ENCODE results near the gene PCDH17.

PCDH17 gene

DNA sequence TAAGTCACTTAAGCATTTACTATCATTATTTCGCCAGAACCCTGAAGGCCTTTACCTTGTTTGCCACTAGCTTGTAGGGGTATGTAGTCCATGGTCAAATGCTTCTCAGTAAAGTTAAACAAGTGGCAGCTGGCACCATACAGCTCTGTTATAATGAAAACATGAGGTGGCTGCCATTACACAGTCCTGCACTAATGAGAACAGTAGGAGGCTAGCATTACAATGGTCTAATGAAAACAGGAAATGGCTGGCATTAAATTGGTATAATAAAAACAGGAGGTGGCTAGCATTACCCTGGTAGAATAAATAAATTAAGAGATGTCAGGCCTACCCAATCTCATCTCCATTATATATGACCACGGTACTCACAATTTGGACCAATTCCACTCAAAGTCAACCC, 107.5 kb downstream of the PCDH17 start:
- POLR2A ChIA-PET (ENCODE audit: low non-redundant PET) = no interaction called here
- no peak overlapping the region for H3K27ac ChIP-seq
- TF ChIP-seq, protein P1, sequence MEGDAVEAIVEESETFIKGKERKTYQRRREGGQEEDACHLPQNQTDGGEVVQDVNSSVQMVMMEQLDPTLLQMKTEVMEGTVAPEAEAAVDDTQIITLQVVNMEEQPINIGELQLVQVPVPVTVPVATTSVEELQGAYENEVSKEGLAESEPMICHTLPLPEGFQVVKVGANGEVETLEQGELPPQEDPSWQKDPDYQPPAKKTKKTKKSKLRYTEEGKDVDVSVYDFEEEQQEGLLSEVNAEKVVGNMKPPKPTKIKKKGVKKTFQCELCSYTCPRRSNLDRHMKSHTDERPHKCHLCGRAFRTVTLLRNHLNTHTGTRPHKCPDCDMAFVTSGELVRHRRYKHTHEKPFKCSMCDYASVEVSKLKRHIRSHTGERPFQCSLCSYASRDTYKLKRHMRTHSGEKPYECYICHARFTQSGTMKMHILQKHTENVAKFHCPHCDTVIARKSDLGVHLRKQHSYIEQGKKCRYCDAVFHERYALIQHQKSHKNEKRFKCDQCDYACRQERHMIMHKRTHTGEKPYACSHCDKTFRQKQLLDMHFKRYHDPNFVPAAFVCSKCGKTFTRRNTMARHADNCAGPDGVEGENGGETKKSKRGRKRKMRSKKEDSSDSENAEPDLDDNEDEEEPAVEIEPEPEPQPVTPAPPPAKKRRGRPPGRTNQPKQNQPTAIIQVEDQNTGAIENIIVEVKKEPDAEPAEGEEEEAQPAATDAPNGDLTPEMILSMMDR (conservative IDR thresholded peaks at IDR 0.05; ENCODE audit: low read depth) = no peak
- DNase-seq (ENCODE audit: low spot score) = no peak
- CTCF ChIA-PET = no interaction called here

DNA sequence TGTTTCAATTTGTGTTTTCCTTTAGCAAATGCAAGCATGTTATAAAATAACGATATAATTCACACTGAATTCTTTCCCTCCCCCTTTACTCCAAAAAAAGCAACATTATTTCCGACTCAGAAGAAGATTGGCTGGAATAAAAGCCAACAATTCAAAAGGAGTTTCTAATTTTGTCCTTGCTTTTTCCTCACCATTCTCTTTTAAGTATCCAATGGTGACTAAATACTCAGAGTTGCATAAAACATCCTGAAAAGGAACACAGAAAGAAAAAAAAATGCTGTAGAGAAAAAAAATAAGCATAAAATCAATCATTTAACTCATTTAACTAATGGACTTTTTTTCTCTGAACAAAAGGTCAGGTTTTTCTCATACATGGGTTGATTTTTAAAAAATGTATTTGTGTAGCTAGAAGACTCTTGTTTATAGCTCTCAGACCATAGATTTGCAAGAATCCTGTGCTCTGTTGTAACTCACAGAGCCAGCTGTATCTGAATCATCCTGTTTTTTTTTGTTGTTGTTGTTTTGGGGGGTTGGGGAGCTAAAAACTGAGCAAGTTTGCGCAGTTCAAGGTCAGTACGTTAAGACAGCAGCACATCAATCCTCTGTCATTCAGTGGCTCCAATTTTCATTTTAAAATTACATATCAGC, 108.1 kb downstream of the PCDH17 start:
- TF ChIP-seq, protein P1 (conservative IDR thresholded peaks at IDR 0.05; ENCODE audit: low read depth) = no peak
- ChIA-PET CTCF (no interaction called here), POLR2A (ENCODE audit: low non-redundant PET) (no interaction called here)
- no peak for DNase-seq (ENCODE audit: low spot score)
- H3K27ac ChIP-seq = no peak overlapping the region

DNA sequence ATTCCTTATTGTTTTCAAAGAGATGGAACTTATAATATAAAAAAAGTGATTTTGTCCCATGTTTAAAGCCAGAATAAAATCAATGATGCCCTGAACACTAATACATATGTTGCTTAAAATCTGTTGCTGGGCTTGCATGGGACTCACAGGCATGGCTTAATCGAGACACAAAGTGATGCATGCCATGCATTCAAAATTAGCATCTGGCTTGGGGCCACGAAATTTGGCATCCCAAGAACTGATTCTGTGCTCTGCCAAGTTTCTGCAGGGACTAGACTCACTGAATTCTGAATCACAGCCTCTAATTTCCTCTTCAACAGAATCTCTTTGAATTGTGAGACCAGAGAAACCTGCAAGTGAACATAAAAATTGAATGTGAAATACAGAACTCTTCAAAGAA, 109.2 kb downstream of the PCDH17 start:
- TF ChIP-seq, protein P1 (conservative IDR thresholded peaks at IDR 0.05; ENCODE audit: low read depth) = no peak
- ChIA-PET POLR2A (ENCODE audit: low non-redundant PET) (no interaction called here), CTCF (no interaction called here)
- H3K27ac ChIP-seq = no peak overlapping the region
- DNase-seq (ENCODE audit: low spot score) = no peak

DNA sequence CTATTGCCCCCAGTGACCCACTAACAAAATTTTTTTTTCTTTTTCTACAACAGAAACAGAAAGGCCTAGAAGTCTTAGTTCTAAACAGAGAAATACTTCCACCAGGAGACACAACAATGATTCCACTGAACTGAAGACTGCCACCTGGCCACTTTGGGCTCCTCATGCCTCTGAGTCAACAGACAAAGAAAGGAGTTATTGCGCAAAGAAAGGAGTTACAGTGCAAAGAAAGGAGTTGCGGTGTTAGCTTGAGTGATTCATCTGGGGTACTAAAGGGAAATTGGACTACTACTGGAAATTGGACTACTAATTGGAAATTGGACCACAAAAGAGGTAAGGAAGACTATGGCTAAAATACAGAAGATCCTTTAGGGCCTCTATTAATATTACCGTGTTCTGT, 116.6 kb downstream of the PCDH17 start:
- POLR2A ChIA-PET (ENCODE audit: low non-redundant PET) = no interaction called here
- TF ChIP-seq, protein P1 (conservative IDR thresholded peaks at IDR 0.05; ENCODE audit: low read depth) = no peak
- CTCF ChIA-PET = no interaction called here

DNA sequence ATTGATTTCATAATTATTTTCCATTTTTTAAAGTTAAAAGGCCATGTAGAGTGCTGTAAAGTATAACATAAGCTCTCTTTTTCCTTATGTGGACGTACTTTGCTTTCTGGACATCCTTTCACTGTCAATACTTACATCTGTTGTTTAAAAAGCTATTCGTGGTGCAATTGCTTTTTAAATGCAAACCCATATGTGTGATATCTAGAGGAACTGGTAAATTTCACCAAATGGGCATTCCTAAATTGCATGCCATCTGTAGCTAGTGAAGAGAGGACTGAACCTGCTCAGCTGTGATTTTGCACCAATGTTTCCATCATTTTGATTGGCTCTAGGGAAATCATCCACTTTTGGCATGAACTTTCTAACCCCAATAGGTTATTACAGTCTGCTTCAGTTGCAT, 129.4 kb downstream of the PCDH17 start:
- ChIA-PET CTCF (no interaction called here), POLR2A (ENCODE audit: low non-redundant PET) (no interaction called here)
- H3K27ac ChIP-seq = no peak overlapping the region
- TF ChIP-seq, protein P1 (conservative IDR thresholded peaks at IDR 0.05; ENCODE audit: low read depth) = no peak
- DNase-seq (ENCODE audit: low spot score) = no peak

More for the DNA sequence above, 116.6 kb downstream of the PCDH17 start:
- no peak for DNase-seq (ENCODE audit: low spot score)
- no peak overlapping the region for H3K27ac ChIP-seq

DNA sequence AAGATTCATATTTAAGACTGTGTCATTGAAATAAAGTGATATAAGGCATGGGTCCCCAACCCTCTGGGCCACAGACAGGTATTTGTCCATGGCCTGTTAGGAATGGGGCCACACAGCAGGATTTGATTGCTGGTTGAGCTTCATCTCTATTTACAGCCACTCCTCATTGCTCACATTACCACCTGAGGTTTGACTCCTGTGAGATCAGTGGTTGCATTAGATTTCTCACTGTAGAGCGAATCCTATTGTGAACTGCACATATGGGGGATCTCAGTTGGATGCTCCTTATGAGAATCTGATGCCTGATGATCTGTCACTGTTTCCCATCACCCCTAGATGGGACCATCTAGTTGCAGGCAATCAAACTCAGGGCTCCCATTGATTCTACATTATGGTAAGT, 132.1 kb downstream of the PCDH17 start:
- POLR2A ChIA-PET (ENCODE audit: low non-redundant PET) = no interaction called here
- TF ChIP-seq, protein P1 (conservative IDR thresholded peaks at IDR 0.05; ENCODE audit: low read depth) = no peak
- H3K27ac ChIP-seq = no peak overlapping the region
- CTCF ChIA-PET = no interaction called here
- no peak for DNase-seq (ENCODE audit: low spot score)

Data from RWPE1 (cell line).